Right lobe of liver (tissue), 6 donors: ENCODE measurements around the gene TUBA3C. TPM values are rescaled to one million over a fixed set of nuclear protein-coding genes. Genes with fewer than 3 reads are reported as not detected.

Experiments
- ATAC-seq, 4 donors: fragments of 200-7000 bp; cut with Tn5 transposase; one replicate each; pipeline ENCODE4 v1.9.1; 2020; ENCODE audit warnings: mild to moderate bottlenecking in 4 of 4, moderate library complexity in 4 of 4
- DNase-seq, 3 donors: peaks; one replicate each; pipeline ENCODE4 v3.0.0-alpha.2; 2020
- H3K27ac ChIP-seq, 3 donors: fragments of 200-600 bp; one replicate each; pipeline ENCODE4 v1.8.0; 2022
- H3K27me3 ChIP-seq, 2 donors: fragments of 200-600 bp; one replicate each; pipeline ENCODE4 v1.8.0; 2022
- H3K36me3 ChIP-seq, 4 donors: fragments of 200-600 bp; sonication (generic) in 1 of 4; one replicate each; pipeline versions ENCODE4 v1.5.1 to v1.8.0; 2017 to 2022; ENCODE audit warnings: control low read depth in 1 of 4
- H3K4me1 ChIP-seq, 4 donors: fragments of 200-600 bp; sonication (generic) in 1 of 4; one replicate each; pipeline versions ENCODE4 v1.5.1 to v1.8.0; 2017 to 2022; ENCODE audit warnings: control low read depth in 1 of 4
- H3K4me3 ChIP-seq, 3 donors: fragments of 200-600 bp; one replicate each; pipeline ENCODE4 v1.8.0; 2022
- H3K9me3 ChIP-seq, 4 donors: fragments of 200-600 bp; sonication (generic) in 1 of 4; one replicate each; pipeline versions ENCODE4 v1.5.1 to v1.8.0; 2017 to 2022; ENCODE audit warnings: control low read depth in 1 of 4
- POLR2A ChIP-seq: fragments of 450-650 bp; IDR thresholded peaks from one replicate; pipeline ENCODE4 v1.6.1; 2017; ENCODE audit warnings: antibody characterized with exemption, mild to moderate bottlenecking
- WGBS: methylation state at CpG from one replicate; pipeline ENCODE4 v1.1.6; 2018; ENCODE audit warnings: low coverage, low lambda C conversion rate; ENCODE audit not compliant: insufficient coverage; ENCODE audit errors: missing lambda C conversion rate; 5-methylcytosine and 5-hydroxymethylcytosine counted together
- intact Hi-C, 2 donors: fragments of 100-400 bp; cut with DNase I; formaldehyde crosslinking; loops; one replicate each; pipeline versions ENCODE4 v1.11.2 to v1.14.1; 2022
- total RNA-seq, 6 experiments: library from RNA; depleted of rRNA in 2 of 6; stranded (reverse); fragments of >200 nt in 2 of 6; fragmentation: NEBNext Ultra II Directional in 3 of 6; extraction: Animal tissue kit (Norgen Biotek cat#: 25700) in 3 of 6; gene quantifications; one replicate each; pipeline versions ENCODE4 v1.1.0 to v1.2.4, GENCODE V29; 2016 to 2023
- TF ChIP-seq, protein P1 (sequence below), 4 donors: fragments of 200-600 bp in 3 of 4; fragments of 450-650 bp in 1 of 4; IDR thresholded peaks; one replicate each; pipeline versions ENCODE4 v1.5.1 to v1.8.0; 2016 to 2022; ENCODE audit warnings: antibody characterized with exemption in 4 of 4, mild to moderate bottlenecking in 2 of 4
- donor health status: DM: no; HTN: yes; CAD: no.
- donor health status: DM: no; HTN: no; CAD: no.
- donor health status: DM: no; HTN: no; CAD: no.
- donor health status: DM: no; HTN: yes; CAD: no.
- donor health status: DM: no; HTN: yes; CAD: no.

Gene TUBA3C
- total RNA-seq, 6 experiments from 2014 or later, result not detected

DNA sequence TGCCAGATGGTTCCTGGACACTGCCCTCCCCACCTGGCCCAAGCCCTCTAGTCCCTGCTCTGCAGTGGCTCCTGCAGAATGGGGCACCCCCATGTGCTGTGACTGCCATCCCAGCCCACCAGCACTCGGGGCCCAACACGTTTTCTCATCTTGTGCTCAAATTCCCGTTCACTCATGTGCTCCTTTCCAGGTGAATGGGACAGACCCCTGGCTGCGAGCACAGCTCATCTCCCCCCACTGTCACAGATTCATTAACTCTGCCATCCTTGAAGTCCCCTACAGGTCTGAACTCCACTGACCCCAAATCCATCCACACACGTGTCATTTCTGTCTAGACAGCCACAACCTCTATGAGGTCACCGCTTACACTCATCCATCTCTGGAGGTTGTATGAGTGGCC is 23.6 kb downstream of the TUBA3C start:
- DNase-seq (no peak), ATAC-seq (no peak)
- TF ChIP-seq, protein P1, sequence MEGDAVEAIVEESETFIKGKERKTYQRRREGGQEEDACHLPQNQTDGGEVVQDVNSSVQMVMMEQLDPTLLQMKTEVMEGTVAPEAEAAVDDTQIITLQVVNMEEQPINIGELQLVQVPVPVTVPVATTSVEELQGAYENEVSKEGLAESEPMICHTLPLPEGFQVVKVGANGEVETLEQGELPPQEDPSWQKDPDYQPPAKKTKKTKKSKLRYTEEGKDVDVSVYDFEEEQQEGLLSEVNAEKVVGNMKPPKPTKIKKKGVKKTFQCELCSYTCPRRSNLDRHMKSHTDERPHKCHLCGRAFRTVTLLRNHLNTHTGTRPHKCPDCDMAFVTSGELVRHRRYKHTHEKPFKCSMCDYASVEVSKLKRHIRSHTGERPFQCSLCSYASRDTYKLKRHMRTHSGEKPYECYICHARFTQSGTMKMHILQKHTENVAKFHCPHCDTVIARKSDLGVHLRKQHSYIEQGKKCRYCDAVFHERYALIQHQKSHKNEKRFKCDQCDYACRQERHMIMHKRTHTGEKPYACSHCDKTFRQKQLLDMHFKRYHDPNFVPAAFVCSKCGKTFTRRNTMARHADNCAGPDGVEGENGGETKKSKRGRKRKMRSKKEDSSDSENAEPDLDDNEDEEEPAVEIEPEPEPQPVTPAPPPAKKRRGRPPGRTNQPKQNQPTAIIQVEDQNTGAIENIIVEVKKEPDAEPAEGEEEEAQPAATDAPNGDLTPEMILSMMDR (IDR thresholded peaks at IDR 0.05), result no peak
- TF ChIP-seq POLR2A, result no peak
- no peak overlapping the region for H3K4me3 ChIP-seq
- H3K9me3 ChIP-seq, result no peaks in the 10 kb centered on the region
- intact Hi-C loops, result no loop called here
- H3K4me1 ChIP-seq, result no peaks in the 10 kb centered on the region
- H3K36me3 ChIP-seq, result no peaks in the 10 kb centered on the region
- H3K27ac ChIP-seq, result no peak overlapping the region
- 100% methylated on average over 1 of the region's 6 CpGs for WGBS
- no peaks in the 10 kb centered on the region for H3K27me3 ChIP-seq

DNA sequence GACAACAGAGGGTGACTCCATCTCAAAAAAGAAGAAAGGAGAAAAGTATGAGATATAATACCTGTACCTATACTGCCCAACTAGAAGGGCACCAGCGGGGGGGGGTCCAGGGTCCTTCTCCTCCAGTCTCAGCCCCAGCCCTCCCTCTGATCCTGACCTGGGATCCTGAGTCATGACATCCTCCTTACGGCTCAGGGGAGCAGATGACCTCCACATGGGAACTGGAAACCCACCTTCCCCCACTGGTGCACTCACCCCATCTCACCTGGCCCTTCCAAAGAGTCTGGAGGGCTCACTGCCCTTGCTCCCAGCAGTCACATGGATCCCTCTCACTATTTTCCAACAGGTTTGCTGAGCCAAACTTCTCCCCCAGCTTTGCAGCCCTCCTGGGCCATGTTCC is 24.2 kb downstream of the TUBA3C start:
- DNase-seq (no peak), ATAC-seq (no peak)
- intact Hi-C loops, result no loop called here
- Histone ChIP-seq H3K4me1 (no peaks in the 10 kb centered on the region), H3K27ac (no peak overlapping the region), H3K4me3 (no peak overlapping the region), H3K27me3 (no peaks in the 10 kb centered on the region), H3K36me3 (no peaks in the 10 kb centered on the region), H3K9me3 (no peaks in the 10 kb centered on the region)
- WGBS, result 50% methylated on average over 1 of the region's 2 CpGs
- TF ChIP-seq, protein P1 (IDR thresholded peaks at IDR 0.05), result no peak
- no peak for TF ChIP-seq POLR2A

DNA sequence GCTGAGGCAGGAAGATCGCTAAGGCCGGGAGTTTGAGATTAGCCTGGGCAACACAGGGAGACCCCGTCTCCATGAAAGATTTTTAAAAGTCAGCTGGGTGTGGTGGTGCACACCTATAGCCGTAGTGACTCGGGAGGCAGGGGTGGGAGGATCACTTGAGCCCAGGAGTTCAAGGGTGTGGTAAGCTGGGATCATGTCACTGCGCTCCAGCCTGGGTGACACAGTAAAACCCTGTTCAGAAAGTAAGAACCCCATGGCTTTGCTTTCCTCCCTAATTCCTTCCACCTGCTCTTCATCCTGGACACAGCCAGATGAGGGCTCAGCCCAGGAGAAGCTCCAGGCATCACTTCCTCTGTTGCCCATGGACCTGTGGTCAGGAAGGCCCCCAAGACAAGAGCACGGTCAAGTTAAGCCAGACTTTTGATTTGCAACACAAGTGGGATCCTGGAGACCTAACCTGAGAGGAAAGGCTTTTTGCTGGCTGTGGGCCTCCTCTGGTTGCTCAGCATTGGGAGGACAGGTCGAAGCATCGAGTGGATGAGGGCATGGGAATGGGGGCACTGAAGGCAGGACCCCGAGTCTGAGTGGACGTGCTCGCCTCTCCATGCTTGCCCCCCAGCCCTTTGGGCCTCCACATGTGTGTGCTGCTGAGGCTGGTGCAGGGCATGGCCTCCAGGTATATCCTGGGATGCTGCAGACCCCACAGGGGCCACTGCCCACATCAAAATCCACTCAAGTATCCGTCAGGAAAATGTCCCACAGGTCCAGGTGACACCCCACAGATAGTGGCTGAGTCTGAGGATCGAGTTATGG is 25.4 kb downstream of the TUBA3C start:
- Histone ChIP-seq H3K4me1 (no peaks in the 10 kb centered on the region), H3K9me3 (no peaks in the 10 kb centered on the region), H3K4me3 (no peak overlapping the region), H3K27ac (no peak overlapping the region), H3K27me3 (no peaks in the 10 kb centered on the region), H3K36me3 (no peaks in the 10 kb centered on the region)
- intact Hi-C loops, result no loop called here
- WGBS, result 55% methylated on average over 3 of the region's 14 CpGs
- ATAC-seq (no peak), DNase-seq (no peak)
- TF ChIP-seq, protein P1 (IDR thresholded peaks at IDR 0.05), result no peak
- no peak for TF ChIP-seq POLR2A

DNA sequence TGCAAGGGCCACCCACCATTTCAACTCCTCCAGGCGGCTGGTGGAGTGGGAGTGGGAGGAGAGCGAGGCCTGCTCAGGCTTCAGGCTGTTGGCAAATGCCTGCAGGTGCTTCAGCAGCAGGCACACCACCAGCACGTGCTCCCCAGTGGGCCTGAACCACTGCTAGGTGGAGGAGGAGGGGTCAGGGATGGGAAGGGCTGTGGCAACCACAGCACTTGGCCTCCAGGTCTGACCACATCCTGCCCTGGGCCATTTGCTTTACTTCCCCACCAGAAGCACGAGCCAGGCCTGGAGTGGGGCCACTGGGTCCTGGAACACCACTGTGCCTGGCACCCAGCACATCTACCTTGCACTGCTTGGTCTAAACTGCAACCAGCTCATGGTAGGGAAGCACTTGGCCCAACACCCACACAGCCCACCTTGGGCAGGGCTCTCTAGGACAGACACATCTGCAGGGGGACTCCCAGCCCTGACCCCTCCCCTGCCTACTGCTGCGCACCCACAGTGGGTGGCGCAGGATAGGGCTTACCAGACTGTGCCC is 26.2 kb downstream of the TUBA3C start:
- Histone ChIP-seq H3K4me3 (no peak overlapping the region), H3K4me1 (no peaks in the 10 kb centered on the region), H3K36me3 (no peaks in the 10 kb centered on the region), H3K27ac (no peak overlapping the region), H3K9me3 (no peaks in the 10 kb centered on the region), H3K27me3 (no peaks in the 10 kb centered on the region)
- 71% methylated on average over 1 of the region's 6 CpGs for WGBS
- ATAC-seq (no peak), DNase-seq (no peak)
- TF ChIP-seq, protein P1 (IDR thresholded peaks at IDR 0.05), result no peak
- TF ChIP-seq POLR2A, result no peak
- intact Hi-C loops, result no loop called here
